Central memory CD8-positive, alpha-beta T cell (primary cell): Measurements from ENCODE around the gene C6orf132.
A peak's percentile ranks its signal among the peaks of the same experiment; 100 is the strongest.

Experiments used
- ATAC-seq: fragments of 150-1000 bp; cut with Tn5 transposase; replicated peaks from 2 replicates; pipeline ENCODE4 v1.10.0; 2022; ENCODE audit warnings: mild to moderate bottlenecking, moderate FRiP score, moderate number of reproducible peaks; ENCODE audit not compliant: poor library complexity, severe bottlenecking; ENCODE audit errors: extremely low read depth
- DNase-seq, 2 donors: peaks; one replicate each; pipeline ENCODE4 v3.0.0; 2021; ENCODE audit warnings: low spot score in 2 of 2
- H3K27ac Mint-ChIP-seq: one replicate; pipeline ENCODE4 v1.8.0; 2022; ENCODE audit warnings: low read depth, mild to moderate bottlenecking, moderate library complexity, mixed read lengths
- H3K27me3 Mint-ChIP-seq: one replicate; pipeline ENCODE4 v1.8.0; 2022; ENCODE audit warnings: mixed read lengths
- H3K36me3 Mint-ChIP-seq: one replicate; pipeline ENCODE4 v1.8.0; 2022; ENCODE audit warnings: mild to moderate bottlenecking, moderate library complexity, mixed read lengths; ENCODE audit not compliant: insufficient read depth
- H3K4me1 Mint-ChIP-seq: one replicate; pipeline ENCODE4 v1.8.0; 2022; ENCODE audit warnings: mixed read lengths
- H3K4me3 Mint-ChIP-seq: one replicate; pipeline ENCODE4 v1.8.0; 2022; ENCODE audit warnings: mild to moderate bottlenecking, moderate library complexity, mixed read lengths
- H3K9me3 Mint-ChIP-seq: one replicate; pipeline ENCODE4 v1.8.0; 2022; ENCODE audit warnings: mixed read lengths

The C6orf132 gene

GRCh38 chr6:42137194-42137753 lies 5.1 kb downstream of the C6orf132 start:
- ATAC-seq: no peak
- peaks cover 16% of the 10 kb centered on the region for H3K27me3 Mint-ChIP-seq
- no peak overlapping the region for H3K4me3 Mint-ChIP-seq
- peaks cover 6% of the 10 kb centered on the region for H3K4me1 Mint-ChIP-seq
- H3K27ac Mint-ChIP-seq: no peak overlapping the region
- H3K9me3 Mint-ChIP-seq: no peaks in the 10 kb centered on the region
- DNase-seq: no peak
- no peaks in the 10 kb centered on the region for H3K36me3 Mint-ChIP-seq

GRCh38 chr6:42136508-42137193 lies 5.8 kb downstream of the C6orf132 start:
- H3K27ac Mint-ChIP-seq: no peak overlapping the region
- DNase-seq: no peak
- ATAC-seq: no peak
- peak overlapping the region; percentile 35 for H3K4me3 Mint-ChIP-seq
- H3K9me3 Mint-ChIP-seq: no peaks in the 10 kb centered on the region
- peaks cover 21% of the 10 kb centered on the region for H3K27me3 Mint-ChIP-seq
- H3K4me1 Mint-ChIP-seq: peaks cover 6% of the 10 kb centered on the region
- no peaks in the 10 kb centered on the region for H3K36me3 Mint-ChIP-seq

DNA sequence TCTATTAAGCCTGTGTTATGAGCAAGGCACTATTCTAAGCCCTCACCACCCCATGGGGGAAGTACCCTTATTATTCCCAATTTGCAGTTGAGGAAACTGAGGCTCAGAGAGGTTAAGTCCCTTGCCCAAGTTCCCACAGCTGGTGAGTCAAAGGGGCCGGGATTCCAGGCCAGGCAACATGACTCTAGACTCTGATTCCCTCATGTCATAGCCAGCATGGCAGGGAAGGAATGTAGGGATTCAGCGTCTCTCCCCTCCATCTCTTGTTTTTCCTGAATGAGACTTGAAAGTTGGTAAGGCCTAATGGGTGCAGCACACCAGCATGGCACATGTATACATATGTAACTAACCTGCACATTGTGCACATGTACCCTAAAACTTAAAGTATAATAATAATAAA lies 6.7 kb downstream of the C6orf132 start:
- Mint-ChIP-seq H3K9me3 (no peaks in the 10 kb centered on the region), H3K27me3 (peaks cover 16% of the 10 kb centered on the region), H3K4me3 (no peak overlapping the region), H3K27ac (no peak overlapping the region), H3K36me3 (no peaks in the 10 kb centered on the region), H3K4me1 (peaks cover 6% of the 10 kb centered on the region)
- DNase-seq (no peak), ATAC-seq (no peak)

DNA sequence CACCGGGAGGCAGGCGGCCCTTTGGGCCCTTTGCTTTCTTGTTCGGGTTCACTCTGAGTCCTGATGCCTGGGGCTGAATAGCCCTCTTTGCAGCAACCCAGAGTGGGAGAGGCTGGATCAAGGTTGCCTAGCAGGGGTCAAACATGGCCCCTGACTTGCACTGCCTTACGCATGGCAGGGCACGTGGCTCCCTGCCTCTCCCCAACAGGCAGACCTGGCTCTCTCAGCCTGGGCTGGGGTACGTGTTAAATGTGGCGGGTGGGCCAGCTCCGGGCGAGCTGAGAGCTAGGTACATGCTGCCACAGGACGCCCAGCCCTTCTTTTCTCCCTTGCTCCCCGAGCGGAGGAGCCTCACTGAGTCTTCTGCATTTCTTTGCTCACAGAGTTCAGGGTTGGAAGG lies 7.3 kb downstream of the C6orf132 start:
- ATAC-seq (no peak), DNase-seq (no peak)
- Mint-ChIP-seq H3K9me3 (no peaks in the 10 kb centered on the region), H3K36me3 (no peaks in the 10 kb centered on the region), H3K27ac (no peak overlapping the region), H3K4me1 (peaks cover 6% of the 10 kb centered on the region), H3K4me3 (no peak overlapping the region), H3K27me3 (peaks cover 16% of the 10 kb centered on the region)

DNA sequence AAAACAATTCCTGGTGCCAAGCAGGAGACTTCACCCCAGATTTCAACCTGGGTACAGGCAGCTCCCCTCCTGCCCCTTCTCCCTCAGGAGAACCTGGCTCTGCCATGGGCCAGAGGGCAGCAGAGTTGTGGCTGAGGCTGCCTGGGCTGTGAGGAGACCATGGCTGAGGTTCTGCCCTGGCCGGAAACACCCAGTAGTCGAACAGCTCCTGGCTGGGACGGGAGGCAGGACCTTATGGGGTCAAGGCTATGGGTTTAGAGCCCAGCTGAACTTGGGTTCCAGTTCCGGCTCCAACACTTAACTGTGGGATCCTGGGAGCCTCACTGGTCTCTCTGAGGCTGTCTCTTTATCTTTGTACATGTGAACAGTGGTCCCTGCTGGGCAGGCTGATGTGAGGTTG lies 8.5 kb downstream of the C6orf132 start:
- Mint-ChIP-seq H3K9me3 (no peaks in the 10 kb centered on the region), H3K36me3 (no peaks in the 10 kb centered on the region), H3K27me3 (peaks cover 18% of the 10 kb centered on the region), H3K4me3 (no peak overlapping the region), H3K27ac (no peak overlapping the region), H3K4me1 (peaks cover 6% of the 10 kb centered on the region)
- no peak for DNase-seq
- ATAC-seq: no peak

- no peak overlapping the region for H3K4me3 Mint-ChIP-seq
- H3K36me3 Mint-ChIP-seq: no peaks in the 10 kb centered on the region
- peak overlapping the region; percentile 51 for H3K27ac Mint-ChIP-seq
- no peak for DNase-seq
- H3K27me3 Mint-ChIP-seq: peaks cover 18% of the 10 kb centered on the region
- peaks cover 2% of the 10 kb centered on the region for H3K4me1 Mint-ChIP-seq
- H3K9me3 Mint-ChIP-seq: no peaks in the 10 kb centered on the region
- no peak for ATAC-seq
Observed at GRCh38 chr6:42131531-42131930, 10.9 kb downstream of the C6orf132 start.

GRCh38 chr6:42129360-42129676 lies 13.1 kb downstream of the C6orf132 start:
- H3K36me3 Mint-ChIP-seq: no peaks in the 10 kb centered on the region
- no peak overlapping the region for H3K27ac Mint-ChIP-seq
- DNase-seq: no peak
- H3K4me1 Mint-ChIP-seq: no peaks in the 10 kb centered on the region
- ATAC-seq: no peak
- peaks cover 18% of the 10 kb centered on the region for H3K27me3 Mint-ChIP-seq
- no peak overlapping the region for H3K4me3 Mint-ChIP-seq
- H3K9me3 Mint-ChIP-seq: no peaks in the 10 kb centered on the region

- no peak overlapping the region for H3K27ac Mint-ChIP-seq
- ATAC-seq (no peak), DNase-seq (no peak)
- no peaks in the 10 kb centered on the region for H3K4me1 Mint-ChIP-seq
- H3K9me3 Mint-ChIP-seq: no peaks in the 10 kb centered on the region
- H3K27me3 Mint-ChIP-seq: peaks cover 18% of the 10 kb centered on the region
- H3K4me3 Mint-ChIP-seq: no peak overlapping the region
- no peaks in the 10 kb centered on the region for H3K36me3 Mint-ChIP-seq
Observed at GRCh38 chr6:42128460-42129359, 13.7 kb downstream of the C6orf132 start.

DNA sequence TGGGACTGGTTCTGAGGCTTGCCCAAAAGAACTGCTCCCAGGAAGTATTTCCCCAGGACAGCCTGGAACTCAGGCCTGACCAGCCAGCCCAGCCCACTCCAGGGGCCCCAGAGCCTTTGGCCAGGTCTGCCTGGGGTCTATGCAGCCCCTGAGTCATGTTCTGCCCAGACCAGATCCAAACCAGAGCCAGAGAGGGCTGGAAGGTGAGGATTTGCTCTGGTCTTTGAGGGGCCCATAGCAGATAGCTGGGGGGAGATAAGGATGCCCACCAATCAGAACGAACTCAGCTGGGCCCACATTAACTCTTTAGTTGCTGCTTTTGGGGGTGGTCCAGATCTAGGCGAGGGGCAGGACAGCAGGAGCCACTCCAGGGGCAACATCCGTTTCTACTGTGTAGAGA lies 16.8 kb downstream of the C6orf132 start:
- no peak overlapping the region for H3K4me3 Mint-ChIP-seq
- peaks cover 9% of the 10 kb centered on the region for H3K27me3 Mint-ChIP-seq
- no peak for DNase-seq
- H3K4me1 Mint-ChIP-seq: no peaks in the 10 kb centered on the region
- no peaks in the 10 kb centered on the region for H3K9me3 Mint-ChIP-seq
- no peak overlapping the region for H3K27ac Mint-ChIP-seq
- no peaks in the 10 kb centered on the region for H3K36me3 Mint-ChIP-seq
- ATAC-seq: no peak

DNA sequence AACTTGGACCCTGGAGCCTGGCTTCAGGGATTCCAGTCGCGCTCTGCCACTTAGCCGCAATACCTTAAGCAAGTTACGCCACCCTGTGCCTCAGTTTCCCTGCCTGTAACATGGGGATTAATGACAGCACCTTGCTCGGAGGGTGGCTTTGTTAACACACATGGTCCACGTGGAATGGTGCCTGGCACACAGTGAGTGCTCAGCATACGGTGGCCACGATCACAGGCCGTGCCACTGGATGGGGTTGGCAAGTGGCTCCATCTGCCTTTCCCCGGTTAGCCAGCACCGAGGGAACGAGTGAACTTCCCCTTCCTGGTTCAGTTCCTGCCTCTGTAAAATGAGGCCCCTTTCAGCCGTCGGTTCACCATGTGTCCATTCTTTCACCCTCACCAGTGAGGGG lies 17.2 kb downstream of the C6orf132 start:
- Mint-ChIP-seq H3K9me3 (no peaks in the 10 kb centered on the region), H3K27me3 (peaks cover 4% of the 10 kb centered on the region), H3K4me1 (no peaks in the 10 kb centered on the region), H3K27ac (no peak overlapping the region), H3K36me3 (no peaks in the 10 kb centered on the region), H3K4me3 (no peak overlapping the region)
- ATAC-seq: no peak
- no peak for DNase-seq

GRCh38 chr6:42124223-42124836 lies 18.1 kb downstream of the C6orf132 start:
- H3K27ac Mint-ChIP-seq: no peak overlapping the region
- no peaks in the 10 kb centered on the region for H3K36me3 Mint-ChIP-seq
- H3K4me1 Mint-ChIP-seq: no peaks in the 10 kb centered on the region
- H3K27me3 Mint-ChIP-seq: no peaks in the 10 kb centered on the region
- no peak for DNase-seq
- no peak overlapping the region for H3K4me3 Mint-ChIP-seq
- ATAC-seq: no peak
- H3K9me3 Mint-ChIP-seq: no peaks in the 10 kb centered on the region

DNA sequence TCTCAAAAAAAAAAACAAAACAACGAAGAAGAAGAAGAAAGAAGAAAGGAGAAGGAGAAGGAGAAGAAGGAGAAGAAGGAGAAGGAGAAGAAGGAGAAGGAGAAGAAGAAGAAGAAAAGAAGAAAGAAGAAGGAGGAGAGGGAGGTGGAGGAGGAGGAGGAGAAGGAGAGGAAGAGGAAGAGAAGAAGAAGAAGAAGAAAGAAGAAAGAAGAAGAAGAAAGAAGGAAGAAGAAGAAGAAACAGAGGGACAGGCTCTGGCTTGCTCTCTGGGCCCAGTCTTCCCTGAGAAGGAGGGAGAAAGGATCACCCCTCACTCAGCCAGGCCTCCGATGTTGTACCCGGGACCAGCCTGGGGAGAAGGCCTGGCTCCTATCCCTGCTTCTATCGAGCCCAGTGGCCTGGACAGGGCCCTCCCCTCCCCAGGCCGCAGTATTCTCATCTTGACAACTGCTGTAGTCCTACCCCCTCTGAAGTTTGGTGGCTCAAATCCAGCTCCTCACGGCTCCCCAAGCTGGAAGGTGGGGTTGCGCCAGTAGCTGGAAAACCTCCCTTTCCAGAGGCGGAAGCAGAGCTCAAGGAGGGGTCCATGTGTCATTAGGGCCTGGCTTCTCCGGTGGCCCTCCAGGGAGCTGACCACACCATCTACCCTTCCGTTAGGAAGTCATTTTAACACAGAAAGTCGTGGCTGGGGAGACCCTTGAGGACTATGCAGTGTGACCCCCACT lies 18.9 kb downstream of the C6orf132 start:
- Mint-ChIP-seq H3K27ac (peak overlapping the region; percentile 34), H3K36me3 (no peaks in the 10 kb centered on the region), H3K9me3 (no peaks in the 10 kb centered on the region), H3K27me3 (no peaks in the 10 kb centered on the region), H3K4me3 (no peak overlapping the region), H3K4me1 (no peaks in the 10 kb centered on the region)
- no peak for DNase-seq
- no peak for ATAC-seq
